OCI-LY7 (cell line): ENCODE data around the gene TBC1D24. TPM values are rescaled to one million over a fixed set of nuclear protein-coding genes. Genes with fewer than 3 reads are reported as not detected.
"Not testable (repeated sequence)": the region's sequence is repeated elsewhere in the genome, so short reads cannot be mapped to it uniquely, and the experiment has no call there.

Experiments
- BruUV-seq: library from RNA; stranded (reverse); fragments of 400-500 nt; replicated peaks from 2 replicates; lab custom pipeline; 2021; lab: Mats Ljungman, UMichigan
- CTCF ChIA-PET: fragments of 300-600 bp; sonication (Branson Sonifier 250); formaldehyde crosslinking; loops from one replicate; lab custom pipeline; 2022; ENCODE audit warnings: antibody characterized with exemption; ENCODE audit not compliant: unreplicated experiment; lab: Charles Lee
- POLR2A ChIA-PET: fragments of 300-600 bp; sonication (Branson Sonifier 250); formaldehyde crosslinking; loops from one replicate; lab custom pipeline; 2022; ENCODE audit warnings: antibody characterized with exemption; lab: Charles Lee
- DNase-seq: peaks from one replicate; pipeline ENCODE4 v3.0.0-alpha.2; 2015; ENCODE audit warnings: low spot score
- H2AFZ ChIP-seq: fragments of 200-600 bp; sonication (generic), shearing (Covaris generic); 2 replicates; pipeline ENCODE4 v1.6.1; 2014; ENCODE audit warnings: mild to moderate bottlenecking, antibody characterized with exemption, low read length, moderate library complexity
- H3K27ac ChIP-seq: fragments of 200-600 bp; sonication (generic); 2 replicates; pipeline ENCODE4 v1.5.1; 2014; ENCODE audit warnings: mixed run types, low read depth, mild to moderate bottlenecking, moderate library complexity, low read length, inconsistent platforms; ENCODE audit not compliant: poor library complexity, severe bottlenecking
- H3K36me3 ChIP-seq: fragments of 200-600 bp; sonication (generic); 2 replicates; pipeline ENCODE4 v1.6.1; 2014; ENCODE audit warnings: mild to moderate bottlenecking, antibody characterized with exemption, low read length, moderate library complexity, mixed read lengths; ENCODE audit not compliant: insufficient read depth
- H3K4me1 ChIP-seq: fragments of 200-600 bp; sonication (generic); 2 replicates; pipeline ENCODE4 v1.5.1; 2014; ENCODE audit warnings: mild to moderate bottlenecking, low read length; ENCODE audit not compliant: insufficient read depth, poor library complexity, severe bottlenecking
- H3K4me2 ChIP-seq: fragments of 200-600 bp; sonication (generic); 2 replicates; pipeline ENCODE4 v1.6.1; 2014; ENCODE audit warnings: mild to moderate bottlenecking, low read length
- H3K4me3 ChIP-seq: fragments of 200-600 bp; sonication (generic); 2 replicates; pipeline ENCODE4 v1.5.1; 2014; ENCODE audit warnings: mild to moderate bottlenecking, low read depth, low read length; ENCODE audit not compliant: poor library complexity, severe bottlenecking
- H3K79me2 ChIP-seq: fragments of 200-600 bp; sonication (generic); 2 replicates; pipeline ENCODE4 v1.6.1; 2016; ENCODE audit warnings: low read depth, mild to moderate bottlenecking, low read length, moderate library complexity, mixed read lengths; ENCODE audit not compliant: insufficient read depth
- H3K9me2 ChIP-seq: fragments of 200-600 bp; sonication (generic); 2 replicates; pipeline ENCODE4 v1.6.1; 2016; ENCODE audit warnings: mild to moderate bottlenecking, low read length, mixed read lengths; ENCODE audit not compliant: insufficient read depth
- H3K9me3 ChIP-seq: fragments of 200-600 bp; sonication (generic); 2 replicates; pipeline ENCODE4 v1.6.1; 2014; ENCODE audit warnings: mild to moderate bottlenecking, mixed run types, low read length, mixed read lengths
- H4K20me1 ChIP-seq: fragments of 200-600 bp; sonication (generic); 2 replicates; pipeline ENCODE4 v1.6.1; 2014; ENCODE audit warnings: mild to moderate bottlenecking, antibody characterized with exemption, low read length, moderate library complexity, mixed read lengths; ENCODE audit not compliant: insufficient read depth
- CTCF ChIP-seq: fragments of 200-600 bp; sonication (generic); conservative IDR thresholded peaks from 2 replicates; pipeline ENCODE4 v1.5.1; 2014; ENCODE audit warnings: mild to moderate bottlenecking, antibody characterized with exemption, low read length, moderate library complexity, mixed read lengths
- EZH2phosphoT487 ChIP-seq: fragments of 200-600 bp; sonication (generic); IDR thresholded peaks from 2 replicates; pipeline ENCODE4 v1.6.1; 2018; ENCODE audit warnings: low read depth, borderline replicate concordance, mild to moderate bottlenecking, mixed run types, antibody characterized with exemption, low read length, moderate library complexity, mixed read lengths
- intact Hi-C: fragments of 100-400 bp; cut with micrococcal nuclease; formaldehyde crosslinking; loops from one replicate; pipeline ENCODE4 v1.10.0; 2022; ENCODE audit not compliant: unreplicated experiment
- total RNA-seq, 2 experiments: library from RNA; depleted of rRNA in 1 of 2; stranded (reverse); fragments of >200 nt in 1 of 2; shearing (Covaris generic) in 1 of 2; gene quantifications; 2 replicates each; pipeline ENCODE4 v1.2.3, GENCODE V29; 2014 to 2022

The TBC1D24 gene
- total RNA-seq, 2 experiments from 2014 or later = 23.4 to 34.7 TPM

GRCh38 chr16:2533912-2534311 is 59.0 kb downstream of the TBC1D24 start:
- TF ChIP-seq CTCF = no peak
- TF ChIP-seq EZH2phosphoT487 = no peak
- CTCF ChIA-PET = no interaction called here
- peaks cover 21% of the 10 kb centered on the region for H3K4me1 ChIP-seq
- H3K4me3 ChIP-seq = no peak overlapping the region
- peaks cover 8% of the 10 kb centered on the region for H3K36me3 ChIP-seq
- intact Hi-C loops = loop anchor here (2.0 to 10.0 kb wide), 4 partner anchors 21 to 221 kb away; partner anchors contain the start of genes ATP6V0C and SRRM2
- no TSS peak for BruUV-seq
- POLR2A ChIA-PET = no interaction called here
- H4K20me1 ChIP-seq = 0 out of 2 replicates have a peak, but pooled peaks cover 3% of the 10 kb centered on the region
- no peak overlapping the region for H2AFZ ChIP-seq
- DNase-seq = no peak
- no peaks in the 10 kb centered on the region for H3K9me3 ChIP-seq
- H3K9me2 ChIP-seq = no peaks in the 10 kb centered on the region
- no peak overlapping the region for H3K27ac ChIP-seq
- H3K4me2 ChIP-seq = no peak overlapping the region
- H3K79me2 ChIP-seq = peaks cover 5% of the 10 kb centered on the region; the same call in 1 of the 2 replicates

GRCh38 chr16:2534335-2534734 is 59.4 kb downstream of the TBC1D24 start:
- intact Hi-C loops = loop anchor here (10.0 kb wide), 2 partner anchors 140 to 220 kb away; partner anchors contain the start of gene SRRM2
- BruUV-seq = TSS peak; percentile 18
- POLR2A ChIA-PET = not testable (repeated sequence)

GRCh38 chr16:2535625-2536013 is 60.7 kb downstream of the TBC1D24 start:
- ChIA-PET POLR2A (no interaction called here), CTCF (no interaction called here)
- 0 out of 2 replicates have a peak, but pooled peaks cover 6% of the 10 kb centered on the region for H4K20me1 ChIP-seq
- intact Hi-C loops = loop anchor here (10.0 kb wide), 2 partner anchors 139 to 219 kb away; partner anchors contain the start of gene SRRM2
- peaks cover 16% of the 10 kb centered on the region for H3K79me2 ChIP-seq
- no peak overlapping the region for H3K27ac ChIP-seq
- no peaks in the 10 kb centered on the region for H3K9me3 ChIP-seq
- no peak for DNase-seq
- TF ChIP-seq EZH2phosphoT487 (no peak), CTCF (no peak)
- no peak overlapping the region for H3K4me3 ChIP-seq
- peaks cover 33% of the 10 kb centered on the region for H3K4me1 ChIP-seq
- H2AFZ ChIP-seq = no peak overlapping the region
- peaks cover 8% of the 10 kb centered on the region; the same call in 1 of the 2 replicates for H3K36me3 ChIP-seq
- no peaks in the 10 kb centered on the region for H3K9me2 ChIP-seq
- BruUV-seq = no TSS peak
- H3K4me2 ChIP-seq = no peak overlapping the region

More at GRCh38 chr16:2534335-2534734, 59.4 kb downstream of the TBC1D24 start:
- peaks cover 26% of the 10 kb centered on the region for H3K4me1 ChIP-seq
- H3K79me2 ChIP-seq, H2AFZ ChIP-seq, H3K9me2 ChIP-seq, H3K27ac ChIP-seq, CTCF ChIA-PET, H4K20me1 ChIP-seq, DNase-seq, H3K4me3 ChIP-seq, H3K36me3 ChIP-seq, H3K9me3 ChIP-seq, H3K4me2 ChIP-seq: not testable (repeated sequence)
